Peyer's patch (tissue), 4 donors: ENCODE results near the gene MAP3K7. TPM values are rescaled to one million over a fixed set of nuclear protein-coding genes. Genes with fewer than 3 reads are reported as not detected.

Experiments
- DNase-seq, 3 donors: peaks; one replicate each; pipeline ENCODE4 v3.0.0-alpha.2; 2017 to 2019
- H3K27ac ChIP-seq, 4 donors: fragments of 200-600 bp; sonication (generic); one replicate each; pipeline ENCODE4 v1.5.1; 2016 to 2019
- H3K27me3 ChIP-seq, 2 donors: fragments of 200-600 bp; sonication (generic); one replicate each; pipeline ENCODE4 v1.5.1; 2019
- H3K36me3 ChIP-seq, 3 donors: fragments of 200-600 bp; sonication (generic); one replicate each; pipeline ENCODE4 v1.5.1; 2016 to 2019
- H3K4me1 ChIP-seq, 4 donors: fragments of 200-600 bp; sonication (generic); one replicate each; pipeline ENCODE4 v1.5.1; 2016 to 2019
- H3K4me3 ChIP-seq, 4 donors: fragments of 200-600 bp; sonication (generic); 1 replicate in 3 of 4; 2 replicates in 1 of 4; pipeline ENCODE4 v1.5.1; 2016 to 2019; ENCODE audit warnings: mild to moderate bottlenecking in 1 of 4
- H3K9me3 ChIP-seq, 4 donors: fragments of 200-600 bp; sonication (generic); one replicate each; pipeline ENCODE4 v1.5.1; 2016 to 2019; ENCODE audit warnings: mild to moderate bottlenecking in 1 of 4
- CTCF ChIP-seq, 6 experiments: fragments of 450-650 bp in 4 of 6; fragments of 200-600 bp in 2 of 6; sonication (generic) in 1 of 6; IDR thresholded peaks; one replicate each; pipeline ENCODE4 v1.5.1; 2017 to 2019; ENCODE audit warnings: antibody characterized with exemption in 6 of 6, mild to moderate bottlenecking in 3 of 6, moderate library complexity in 1 of 6
- POLR2A ChIP-seq, 2 donors: fragments of 450-650 bp; IDR thresholded peaks; one replicate each; pipeline ENCODE4 v1.5.1; 2017; ENCODE audit warnings: antibody characterized with exemption in 2 of 2, mild to moderate bottlenecking in 2 of 2, moderate library complexity in 2 of 2
- total RNA-seq, 4 donors: library from RNA; depleted of rRNA; stranded (reverse); fragments of >200 nt; gene quantifications; one replicate each; pipeline ENCODE4 v1.1.0, GENCODE V29; 2016

MAP3K7 gene
- total RNA-seq, 4 donors from 2014 or later: 20.8 to 30.5 (median 25.1) TPM

GRCh38 chr6:90559931-90560330, 26.9 kb downstream of the MAP3K7 start:
- no peak for TF ChIP-seq CTCF (IDR thresholded peaks at IDR 0.05)
- no peak for TF ChIP-seq POLR2A (IDR thresholded peaks at IDR 0.05)
- Histone ChIP-seq H3K9me3 (no peaks in the 10 kb centered on the region), H3K4me3 (no peak overlapping the region), H3K36me3 (peaks cover 0 to 67% (median 0%) of the 10 kb centered on the region in 3 donors), H3K4me1 (no peaks in the 10 kb centered on the region), H3K27me3 (no peaks in the 10 kb centered on the region), H3K27ac (no peak overlapping the region)
- no peak for DNase-seq

GRCh38 chr6:90557006-90557405, 29.9 kb downstream of the MAP3K7 start:
- Histone ChIP-seq H3K27me3 (no peaks in the 10 kb centered on the region), H3K4me1 (no peaks in the 10 kb centered on the region), H3K9me3 (no peaks in the 10 kb centered on the region), H3K36me3 (peaks cover 0 to 80% (median 0%) of the 10 kb centered on the region in 3 donors), H3K4me3 (no peak overlapping the region), H3K27ac (no peak overlapping the region)
- no peak for DNase-seq
- TF ChIP-seq CTCF (IDR thresholded peaks at IDR 0.05) (no peak), POLR2A (IDR thresholded peaks at IDR 0.05) (no peak)

GRCh38 chr6:90547991-90548390, 38.9 kb downstream of the MAP3K7 start:
- H3K4me3 ChIP-seq: no peak overlapping the region
- no peaks in the 10 kb centered on the region for H3K4me1 ChIP-seq
- no peaks in the 10 kb centered on the region for H3K27me3 ChIP-seq
- no peak for DNase-seq
- peaks cover 0 to 95% (median 3%) of the 10 kb centered on the region in 3 donors for H3K36me3 ChIP-seq
- no peak overlapping the region for H3K27ac ChIP-seq
- no peak for TF ChIP-seq CTCF (IDR thresholded peaks at IDR 0.05)
- TF ChIP-seq POLR2A (IDR thresholded peaks at IDR 0.05): no peak
- no peaks in the 10 kb centered on the region for H3K9me3 ChIP-seq

- H3K27me3 ChIP-seq: no peaks in the 10 kb centered on the region
- no peak for TF ChIP-seq POLR2A (IDR thresholded peaks at IDR 0.05)
- TF ChIP-seq CTCF (IDR thresholded peaks at IDR 0.05): no peak
- no peak for DNase-seq
- H3K4me1 ChIP-seq: no peaks in the 10 kb centered on the region
- H3K9me3 ChIP-seq: no peaks in the 10 kb centered on the region
- H3K4me3 ChIP-seq: no peak overlapping the region
- peaks cover 0 to 90% (median 3%) of the 10 kb centered on the region in 3 donors for H3K36me3 ChIP-seq
- no peak overlapping the region for H3K27ac ChIP-seq
These were observed 39.8 kb downstream of the MAP3K7 start for GRCh38 chr6:90547079-90547478.

- no peak for DNase-seq
- Histone ChIP-seq H3K27ac (no peak overlapping the region), H3K27me3 (no peaks in the 10 kb centered on the region), H3K9me3 (no peaks in the 10 kb centered on the region), H3K4me1 (no peaks in the 10 kb centered on the region), H3K4me3 (no peak overlapping the region), H3K36me3 (peaks cover 0 to 80% (median 3%) of the 10 kb centered on the region in 3 donors)
- TF ChIP-seq POLR2A (IDR thresholded peaks at IDR 0.05) (no peak), CTCF (IDR thresholded peaks at IDR 0.05) (no peak)
These were observed 41.4 kb downstream of the MAP3K7 start for GRCh38 chr6:90545448-90545847.

- peaks cover 0 to 72% (median 3%) of the 10 kb centered on the region in 3 donors for H3K36me3 ChIP-seq
- DNase-seq: no peak
- H3K4me3 ChIP-seq: no peak overlapping the region
- TF ChIP-seq POLR2A (IDR thresholded peaks at IDR 0.05): no peak
- no peaks in the 10 kb centered on the region for H3K4me1 ChIP-seq
- H3K27ac ChIP-seq: no peak overlapping the region
- no peaks in the 10 kb centered on the region for H3K9me3 ChIP-seq
- no peaks in the 10 kb centered on the region for H3K27me3 ChIP-seq
These were observed 42.1 kb downstream of the MAP3K7 start for GRCh38 chr6:90544741-90545140.
